ENCODE data around the gene MT1X.

MT1X gene

DNA sequence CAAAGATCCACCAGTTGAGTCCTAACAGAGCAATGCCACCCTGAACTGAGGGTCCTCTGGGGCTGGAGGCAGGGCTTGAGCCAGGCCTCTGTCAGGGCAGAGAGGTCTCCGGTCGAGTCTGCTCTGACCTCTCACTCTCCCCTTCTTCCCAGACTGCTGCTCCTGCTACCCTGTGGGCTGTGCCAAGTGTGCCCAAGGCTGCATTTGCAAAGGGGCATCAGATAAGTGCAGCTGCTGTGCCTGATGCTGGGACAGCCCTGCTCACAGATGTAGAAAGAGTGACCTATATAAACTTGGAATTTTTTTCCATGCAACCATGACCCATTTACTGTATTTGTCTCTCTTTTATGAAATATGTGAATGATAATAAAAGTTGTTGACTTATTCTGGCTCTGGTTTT, 33.0 kb upstream of the MT1X start:
- H3K36me3 ChIP-seq: no peaks in the 10 kb centered on the region
- no peaks in the 10 kb centered on the region for H3K9me3 ChIP-seq
- DNase-seq: no peak
- H3K4me3 ChIP-seq: no peak overlapping the region
- no peaks in the 10 kb centered on the region for H3K4me1 ChIP-seq
- H3K27me3 ChIP-seq: peaks cover 0 to 21% of the 10 kb centered on the region in 2 donors
- intact Hi-C loops (cut with DNase I; ENCODE audit: low total_unique reads): no loop called here
- TF ChIP-seq, protein P1, sequence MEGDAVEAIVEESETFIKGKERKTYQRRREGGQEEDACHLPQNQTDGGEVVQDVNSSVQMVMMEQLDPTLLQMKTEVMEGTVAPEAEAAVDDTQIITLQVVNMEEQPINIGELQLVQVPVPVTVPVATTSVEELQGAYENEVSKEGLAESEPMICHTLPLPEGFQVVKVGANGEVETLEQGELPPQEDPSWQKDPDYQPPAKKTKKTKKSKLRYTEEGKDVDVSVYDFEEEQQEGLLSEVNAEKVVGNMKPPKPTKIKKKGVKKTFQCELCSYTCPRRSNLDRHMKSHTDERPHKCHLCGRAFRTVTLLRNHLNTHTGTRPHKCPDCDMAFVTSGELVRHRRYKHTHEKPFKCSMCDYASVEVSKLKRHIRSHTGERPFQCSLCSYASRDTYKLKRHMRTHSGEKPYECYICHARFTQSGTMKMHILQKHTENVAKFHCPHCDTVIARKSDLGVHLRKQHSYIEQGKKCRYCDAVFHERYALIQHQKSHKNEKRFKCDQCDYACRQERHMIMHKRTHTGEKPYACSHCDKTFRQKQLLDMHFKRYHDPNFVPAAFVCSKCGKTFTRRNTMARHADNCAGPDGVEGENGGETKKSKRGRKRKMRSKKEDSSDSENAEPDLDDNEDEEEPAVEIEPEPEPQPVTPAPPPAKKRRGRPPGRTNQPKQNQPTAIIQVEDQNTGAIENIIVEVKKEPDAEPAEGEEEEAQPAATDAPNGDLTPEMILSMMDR (IDR thresholded peaks at IDR 0.05): no peak
- H3K27ac ChIP-seq: no peak overlapping the region

DNA sequence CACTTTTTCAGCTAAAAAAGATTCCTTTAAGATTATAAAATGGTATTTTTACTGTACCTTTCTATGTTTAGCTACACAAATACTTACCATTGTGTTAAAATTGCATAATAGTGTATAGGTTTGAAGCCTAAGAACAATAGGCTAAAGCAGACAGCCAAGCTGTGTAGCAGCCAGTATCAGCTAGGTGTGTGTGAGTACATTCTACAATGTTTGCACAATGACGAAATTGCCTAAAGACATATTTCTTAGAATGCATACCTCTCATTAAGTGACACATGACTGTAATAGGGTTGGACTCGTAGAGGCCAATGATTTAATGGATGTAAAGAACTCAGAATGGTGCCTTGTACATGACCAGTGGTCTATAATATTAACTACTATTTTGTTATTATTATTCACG, 32.5 kb upstream of the MT1X start:
- no peak overlapping the region for H3K27ac ChIP-seq
- no peak for DNase-seq
- intact Hi-C loops (cut with DNase I; ENCODE audit: low total_unique reads): no loop called here
- H3K36me3 ChIP-seq: no peaks in the 10 kb centered on the region
- no peaks in the 10 kb centered on the region for H3K4me1 ChIP-seq
- no peaks in the 10 kb centered on the region for H3K9me3 ChIP-seq
- no peak overlapping the region for H3K4me3 ChIP-seq
- peaks cover 0 to 21% of the 10 kb centered on the region in 2 donors for H3K27me3 ChIP-seq
- TF ChIP-seq, protein P1 (IDR thresholded peaks at IDR 0.05): no peak

DNA sequence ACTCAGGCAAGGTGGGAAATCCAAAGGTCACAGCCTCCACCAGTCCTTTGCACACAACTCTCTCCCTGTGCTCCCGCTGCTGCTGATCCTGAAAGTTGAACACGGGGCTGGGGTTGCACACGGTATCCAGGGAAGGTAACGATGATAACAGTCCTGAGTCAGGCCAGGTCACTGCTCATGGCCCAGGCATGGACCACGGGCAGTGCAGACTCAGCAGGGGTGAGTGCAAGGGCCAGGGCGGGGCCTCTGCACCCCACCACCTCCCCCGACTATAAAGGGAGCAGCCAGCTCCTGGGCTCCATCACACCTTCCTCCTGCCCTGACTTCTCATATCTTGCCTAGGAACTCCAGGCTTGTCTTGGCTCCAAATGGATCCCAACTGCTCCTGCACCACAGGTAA, 30.7 kb upstream of the MT1X start, which contains the start of gene MT1B:
Gene MT1B (plus strand): TSS at position 301 of the 400 bp plus-strand sequence. CDS start 68 bp downstream, at position 369.
- H3K36me3 ChIP-seq: no peaks in the 10 kb centered on the region
- H3K4me3 ChIP-seq: no peak within 1 kb of the TSS
- no peaks in the 10 kb centered on the region for H3K9me3 ChIP-seq
- no peak within 1 kb of the TSS for H3K27ac ChIP-seq
- H3K27me3 ChIP-seq: peaks cover 0 to 21% of the 10 kb centered on the region in 2 donors
- no peaks in the 10 kb centered on the region for H3K4me1 ChIP-seq
- TF ChIP-seq, protein P1 (IDR thresholded peaks at IDR 0.05): no peak
- intact Hi-C loops (cut with DNase I; ENCODE audit: low total_unique reads): no loop called here
- no peak for DNase-seq

DNA sequence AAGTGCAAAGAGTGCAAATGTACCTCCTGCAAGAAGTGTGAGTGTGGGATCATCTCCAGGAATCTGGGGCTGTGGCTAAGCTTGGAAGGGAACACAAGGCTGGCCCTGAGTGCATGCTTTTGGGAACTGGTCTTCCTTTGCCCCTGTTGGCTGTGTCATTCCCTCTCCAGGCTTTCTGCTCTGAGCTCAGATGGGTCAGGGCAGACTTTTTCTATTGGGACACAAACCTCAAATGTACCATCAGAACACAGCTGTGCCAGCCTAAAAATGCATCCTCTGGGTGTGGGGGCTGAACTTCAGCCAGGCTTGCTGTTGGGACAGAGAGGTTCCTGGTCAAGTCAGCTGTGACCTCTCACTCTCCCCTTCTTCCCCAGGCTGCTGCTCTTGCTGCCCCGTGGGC, 29.7 kb upstream of the MT1X start:
- H3K27ac ChIP-seq: no peak overlapping the region
- no peak for DNase-seq
- TF ChIP-seq, protein P1 (IDR thresholded peaks at IDR 0.05): no peak
- no peak overlapping the region for H3K4me3 ChIP-seq
- no peaks in the 10 kb centered on the region for H3K9me3 ChIP-seq
- H3K27me3 ChIP-seq: peaks cover 0 to 24% of the 10 kb centered on the region in 2 donors
- intact Hi-C loops (cut with DNase I; ENCODE audit: low total_unique reads): no loop called here
- H3K4me1 ChIP-seq: peaks cover 0 to 5% (median 2%) of the 10 kb centered on the region in 4 donors
- no peaks in the 10 kb centered on the region for H3K36me3 ChIP-seq

DNA sequence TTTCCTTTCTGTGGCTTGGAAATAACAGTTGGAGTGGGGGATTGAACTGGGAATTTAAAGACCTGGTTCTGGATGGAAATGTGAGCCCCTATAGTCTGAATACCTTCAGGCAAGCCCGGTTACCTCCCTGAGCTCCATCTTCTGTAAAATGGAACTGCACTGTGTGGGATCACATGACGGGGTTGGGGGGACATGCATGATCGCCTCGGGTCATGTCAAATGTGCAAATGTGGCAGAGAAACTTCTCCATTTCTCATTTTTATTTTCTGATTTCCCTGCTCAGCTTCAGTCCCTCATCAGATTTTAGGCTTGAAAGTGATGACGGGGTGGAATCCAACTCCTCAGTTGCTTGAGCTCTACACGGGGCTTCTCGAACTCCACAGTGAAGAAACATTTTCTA, 29.1 kb upstream of the MT1X start:
- no peak overlapping the region for H3K27ac ChIP-seq
- no peak for DNase-seq
- H3K4me1 ChIP-seq: peaks cover 0 to 11% (median 5%) of the 10 kb centered on the region in 4 donors
- no peaks in the 10 kb centered on the region for H3K9me3 ChIP-seq
- intact Hi-C loops (cut with DNase I; ENCODE audit: low total_unique reads): no loop called here
- H3K4me3 ChIP-seq: no peak overlapping the region
- TF ChIP-seq, protein P1 (IDR thresholded peaks at IDR 0.05): no peak
- peaks cover 0 to 23% of the 10 kb centered on the region in 2 donors for H3K27me3 ChIP-seq
- no peaks in the 10 kb centered on the region for H3K36me3 ChIP-seq
